NCI-H510A treated with DMSO at 0.1 percent for 48 hours (cell line): Measurements from ENCODE around the gene FH.

Experiments used
- DNase-seq: peaks from one replicate; lab custom pipeline; 2025; lab: John Stamatoyannopoulos, UW

Gene FH

GRCh38 chr1:241521718-241522117 lies 2.2 kb upstream of the FH start:
- DNase-seq = no peak

- DNase-seq = no peak
These were observed 518 bp upstream of the FH start for GRCh38 chr1:241520080-241520465.

- no peak for DNase-seq
These were observed 863 bp downstream of the FH start for GRCh38 chr1:241518476-241519307.

GRCh38 chr1:241513378-241513777 lies 6.2 kb downstream of the FH start:
- no peak for DNase-seq

GRCh38 chr1:241507189-241507863 lies 12.2 kb downstream of the FH start:
- no peak for DNase-seq

GRCh38 chr1:241503444-241503843 lies 16.1 kb downstream of the FH start:
- no peak for DNase-seq

GRCh38 chr1:241499910-241500309 lies 19.6 kb downstream of the FH start:
- peak; percentile 17 for DNase-seq

GRCh38 chr1:241495741-241496140 lies 23.8 kb downstream of the FH start:
- no peak for DNase-seq

- DNase-seq = no peak
These were observed 30.8 kb downstream of the FH start for GRCh38 chr1:241488739-241489138.

- DNase-seq = peak; percentile 35
These were observed 34.0 kb downstream of the FH start for GRCh38 chr1:241485554-241485992.

- no peak for DNase-seq
These were observed 34.4 kb downstream of the FH start for GRCh38 chr1:241485145-241485544.

- DNase-seq = no peak
These were observed 36.7 kb downstream of the FH start for GRCh38 chr1:241482761-241483250.

- no peak for DNase-seq
These were observed 40.3 kb downstream of the FH start for GRCh38 chr1:241479294-241479693.

GRCh38 chr1:241475671-241476070 lies 43.9 kb downstream of the FH start:
- DNase-seq = no peak

- DNase-seq = no peak
These were observed 46.5 kb downstream of the FH start for GRCh38 chr1:241473026-241473425.

- DNase-seq = no peak
These were observed 48.5 kb downstream of the FH start for GRCh38 chr1:241470908-241471590.

- DNase-seq = no peak
These were observed 49.2 kb downstream of the FH start for GRCh38 chr1:241470361-241470760.

GRCh38 chr1:241465673-241466072 lies 53.9 kb downstream of the FH start:
- no peak for DNase-seq

- no peak for DNase-seq
These were observed 54.6 kb downstream of the FH start for GRCh38 chr1:241464985-241465384.

GRCh38 chr1:241462391-241462790 lies 57.2 kb downstream of the FH start:
- no peak for DNase-seq

- DNase-seq = no peak
These were observed 59.3 kb downstream of the FH start for GRCh38 chr1:241460098-241460873.
